ENCODE data around the gene ADAM17. TPM values are rescaled to one million over a fixed set of nuclear protein-coding genes. Genes with fewer than 3 reads are reported as not detected.
"Not testable (repeated sequence)": the region's sequence is repeated elsewhere in the genome, so short reads cannot be mapped to it uniquely, and the experiment has no call there.

ADAM17 gene
- total RNA-seq, 2 experiments from 2014 or later = 14.2 to 15.9 TPM

DNA sequence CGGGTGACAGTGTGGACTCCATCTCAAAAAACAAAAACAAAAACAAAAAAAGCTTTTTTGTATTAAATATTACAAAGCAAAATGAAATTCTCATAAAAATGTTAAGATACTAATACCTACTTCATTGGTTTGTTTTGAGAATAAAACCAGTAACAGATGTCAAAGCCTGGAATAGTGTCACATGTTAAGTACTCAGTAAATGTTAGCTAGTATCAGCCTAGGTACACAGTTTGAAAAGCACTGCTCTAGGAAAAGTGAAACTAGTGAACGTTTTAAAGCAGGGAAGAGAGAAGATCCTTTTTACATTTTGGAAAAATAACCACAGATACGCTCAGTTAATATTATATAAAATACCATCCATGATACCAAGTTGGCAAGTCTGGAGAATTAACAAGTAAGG lies 37.1 kb upstream of the ADAM17 start:
- POLR2A ChIA-PET = interaction anchor here (1.3 kb wide), 1 partner anchor 37 kb away, joined by 4 read pairs; no protein-coding TSS in a partner anchor
- CTCF ChIA-PET = interaction anchor here (1.0 kb wide), 1 partner anchor 13 kb away, joined by 3 read pairs; no protein-coding TSS in a partner anchor
- no peaks in the 10 kb centered on the region for H3K27me3 Mint-ChIP-seq
- DNase-seq = no peak
- no peak overlapping the region for H3K4me3 Mint-ChIP-seq
- H3K27ac Mint-ChIP-seq = peak overlapping the region; percentile 58
- peaks cover 65% of the 10 kb centered on the region for H3K4me1 Mint-ChIP-seq (ENCODE audit: low read depth)
- H3K9me3 Mint-ChIP-seq = peaks cover 3% of the 10 kb centered on the region
- no peak for ATAC-seq
- intact Hi-C loops (cut with micrococcal nuclease) = loop anchor here (5.0 kb wide), 1 partner anchor 35 kb away; the partner anchor contains the start of gene ADAM17
- H3K36me3 Mint-ChIP-seq (ENCODE audit: low read depth) = peaks cover 43% of the 10 kb centered on the region
- TF ChIP-seq, protein P1, sequence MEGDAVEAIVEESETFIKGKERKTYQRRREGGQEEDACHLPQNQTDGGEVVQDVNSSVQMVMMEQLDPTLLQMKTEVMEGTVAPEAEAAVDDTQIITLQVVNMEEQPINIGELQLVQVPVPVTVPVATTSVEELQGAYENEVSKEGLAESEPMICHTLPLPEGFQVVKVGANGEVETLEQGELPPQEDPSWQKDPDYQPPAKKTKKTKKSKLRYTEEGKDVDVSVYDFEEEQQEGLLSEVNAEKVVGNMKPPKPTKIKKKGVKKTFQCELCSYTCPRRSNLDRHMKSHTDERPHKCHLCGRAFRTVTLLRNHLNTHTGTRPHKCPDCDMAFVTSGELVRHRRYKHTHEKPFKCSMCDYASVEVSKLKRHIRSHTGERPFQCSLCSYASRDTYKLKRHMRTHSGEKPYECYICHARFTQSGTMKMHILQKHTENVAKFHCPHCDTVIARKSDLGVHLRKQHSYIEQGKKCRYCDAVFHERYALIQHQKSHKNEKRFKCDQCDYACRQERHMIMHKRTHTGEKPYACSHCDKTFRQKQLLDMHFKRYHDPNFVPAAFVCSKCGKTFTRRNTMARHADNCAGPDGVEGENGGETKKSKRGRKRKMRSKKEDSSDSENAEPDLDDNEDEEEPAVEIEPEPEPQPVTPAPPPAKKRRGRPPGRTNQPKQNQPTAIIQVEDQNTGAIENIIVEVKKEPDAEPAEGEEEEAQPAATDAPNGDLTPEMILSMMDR (IDR thresholded peaks at IDR 0.05) = no peak

DNA sequence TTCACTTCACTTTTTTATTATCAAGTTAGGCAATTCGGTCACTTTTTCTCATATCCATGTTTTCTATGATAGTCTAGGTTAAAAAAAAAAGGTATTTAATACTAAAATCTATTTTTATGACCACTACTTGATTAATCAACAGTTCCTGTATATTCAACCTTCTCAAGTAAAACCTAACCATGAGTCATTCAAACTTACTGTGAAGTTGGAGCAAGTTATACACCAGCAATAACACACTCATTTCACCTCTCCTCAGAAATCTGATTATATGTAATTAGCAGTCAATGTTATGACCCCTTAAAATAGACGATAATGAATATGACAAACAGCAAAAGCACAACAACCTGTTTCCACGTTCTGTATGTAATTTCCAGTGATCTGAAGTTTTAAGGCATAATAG lies 35.0 kb upstream of the ADAM17 start:
- no peak overlapping the region for H3K4me3 Mint-ChIP-seq
- intact Hi-C loops (cut with micrococcal nuclease) = loop anchor here (5.0 kb wide), 1 partner anchor 33 kb away; the partner anchor contains the start of gene ADAM17
- H3K36me3 Mint-ChIP-seq (ENCODE audit: low read depth) = peaks cover 52% of the 10 kb centered on the region

DNA sequence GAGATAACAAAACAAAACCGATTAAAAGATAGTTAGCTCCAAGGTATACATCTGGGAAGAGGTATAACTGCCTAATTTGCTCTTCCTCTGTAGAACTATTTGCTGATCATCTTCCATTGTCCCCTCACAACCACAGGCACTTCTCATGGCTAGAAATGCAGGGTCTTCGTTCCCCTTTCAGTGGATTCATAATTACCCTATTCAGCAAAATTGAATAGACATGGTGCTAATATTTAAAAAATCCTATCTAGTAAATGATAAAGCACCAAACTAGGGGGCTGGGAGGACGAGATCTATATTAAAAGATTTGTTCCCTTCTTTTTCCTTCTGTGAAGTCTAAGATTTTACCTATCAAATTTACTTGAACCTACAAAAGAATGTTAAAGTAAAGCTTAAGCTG lies 30.8 kb upstream of the ADAM17 start:
- H3K36me3 Mint-ChIP-seq (ENCODE audit: low read depth) = peaks cover 53% of the 10 kb centered on the region
- peak overlapping the region; percentile 59 for H3K27ac Mint-ChIP-seq
- H3K4me3 Mint-ChIP-seq = no peak overlapping the region
- TF ChIP-seq, protein P1 (IDR thresholded peaks at IDR 0.05) = no peak
- intact Hi-C loops (cut with micrococcal nuclease) = no loop called here
- ChIA-PET POLR2A (interaction anchor here (1.0 to 2.5 kb wide), 2 partner anchors 11 to 40 kb away, joined by 3 to 7 read pairs; no protein-coding TSS in a partner anchor), CTCF (interaction anchor here (1.2 kb wide), 1 partner anchor 17 kb away, joined by 3 read pairs; no protein-coding TSS in a partner anchor)
- ATAC-seq = no peak
- H3K4me1 Mint-ChIP-seq (ENCODE audit: low read depth) = peaks cover 28% of the 10 kb centered on the region
- H3K9me3 Mint-ChIP-seq = no peaks in the 10 kb centered on the region
- no peaks in the 10 kb centered on the region for H3K27me3 Mint-ChIP-seq
- no peak for DNase-seq

More for the DNA sequence above, 35.0 kb upstream of the ADAM17 start:
- ChIA-PET POLR2A (interaction anchor here (1.0 to 1.1 kb wide), 3 partner anchors 39 to 40 kb away, joined by 3 to 4 read pairs (median 4); partner anchors contain the start of gene YWHAQ), CTCF (no interaction called here)
- DNase-seq (no peak), ATAC-seq (peak; percentile 35)
- Mint-ChIP-seq H3K27me3 (no peaks in the 10 kb centered on the region), H3K27ac (peak overlapping the region; percentile 83), H3K4me1 (ENCODE audit: low read depth) (peaks cover 51% of the 10 kb centered on the region), H3K9me3 (peaks cover 3% of the 10 kb centered on the region)
- TF ChIP-seq, protein P1 (IDR thresholded peaks at IDR 0.05) = no peak

DNA sequence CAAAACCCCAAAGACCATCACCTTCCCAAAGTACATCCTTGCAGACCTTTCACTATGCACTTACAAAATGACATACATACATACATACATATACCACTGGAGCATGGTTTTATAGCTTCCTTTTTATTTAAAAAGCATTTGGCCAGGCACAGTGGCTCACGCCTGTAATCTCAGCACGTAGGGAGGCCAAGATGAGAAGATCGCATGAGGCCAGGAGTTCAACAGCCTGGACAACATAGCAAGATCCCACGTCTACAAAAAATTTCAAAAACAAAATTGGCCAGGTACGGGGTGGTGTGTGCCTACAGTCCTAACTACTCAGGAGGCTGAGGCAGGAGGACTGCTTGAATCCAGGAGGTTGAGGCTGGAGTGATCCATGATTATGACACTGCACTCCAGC lies 29.9 kb upstream of the ADAM17 start:
- CTCF ChIA-PET = no interaction called here
- TF ChIP-seq, protein P1 (IDR thresholded peaks at IDR 0.05) = no peak
- POLR2A ChIA-PET = interaction anchor here (1.7 kb wide), 1 partner anchor 29 kb away, joined by 5 read pairs; no protein-coding TSS in a partner anchor
- H3K4me3 Mint-ChIP-seq = no peak overlapping the region
- DNase-seq (no peak), ATAC-seq (no peak)
- no peak overlapping the region for H3K27ac Mint-ChIP-seq
- H3K4me1 Mint-ChIP-seq (ENCODE audit: low read depth) = peaks cover 19% of the 10 kb centered on the region
- no peaks in the 10 kb centered on the region for H3K27me3 Mint-ChIP-seq
- peaks cover 46% of the 10 kb centered on the region for H3K36me3 Mint-ChIP-seq (ENCODE audit: low read depth)
- intact Hi-C loops (cut with micrococcal nuclease) = no loop called here
- no peaks in the 10 kb centered on the region for H3K9me3 Mint-ChIP-seq

DNA sequence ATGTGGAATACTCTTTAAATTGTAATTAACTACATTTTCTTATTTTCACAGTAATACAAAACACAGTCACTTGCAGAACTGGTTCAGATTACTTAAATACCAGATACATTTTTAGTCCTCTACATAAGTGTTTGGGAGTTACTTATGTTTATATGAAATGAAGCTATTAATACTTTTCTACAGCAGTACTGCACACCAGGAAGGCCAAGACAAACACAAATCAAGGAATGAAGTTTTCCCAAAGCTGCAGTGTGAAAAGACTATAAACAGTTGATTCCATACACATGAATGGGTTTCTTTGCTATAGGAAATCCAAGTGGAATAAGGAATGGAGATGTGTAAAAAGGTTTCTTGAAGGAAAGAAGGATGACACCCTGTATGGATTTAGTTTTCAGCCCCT lies 29.3 kb upstream of the ADAM17 start:
- H3K4me3 Mint-ChIP-seq; H3K27ac Mint-ChIP-seq; ATAC-seq; intact Hi-C loops (cut with micrococcal nuclease); H3K9me3 Mint-ChIP-seq; CTCF ChIA-PET; DNase-seq; H3K27me3 Mint-ChIP-seq: not testable (repeated sequence)
- POLR2A ChIA-PET = interaction anchor here (1.7 kb wide), 1 partner anchor 29 kb away, joined by 5 read pairs; no protein-coding TSS in a partner anchor
- Mint-ChIP-seq H3K4me1 (ENCODE audit: low read depth) (peaks cover 13% of the 10 kb centered on the region), H3K36me3 (ENCODE audit: low read depth) (peaks cover 40% of the 10 kb centered on the region)

Data from activated CD8-positive, alpha-beta T cell treated with anti-CD3 and anti-CD28 coated beads for 36 hours (primary cell).